GM19043 (cell line): Measurements from ENCODE around the gene TRIO.

Source experiments
- ATAC-seq: cut with Tn5 transposase; IDR thresholded peaks from one replicate; pipeline ENCODE4 v1.9.1; 2021; ENCODE audit warnings: low read depth; ENCODE audit not compliant: unreplicated experiment

Gene TRIO

DNA sequence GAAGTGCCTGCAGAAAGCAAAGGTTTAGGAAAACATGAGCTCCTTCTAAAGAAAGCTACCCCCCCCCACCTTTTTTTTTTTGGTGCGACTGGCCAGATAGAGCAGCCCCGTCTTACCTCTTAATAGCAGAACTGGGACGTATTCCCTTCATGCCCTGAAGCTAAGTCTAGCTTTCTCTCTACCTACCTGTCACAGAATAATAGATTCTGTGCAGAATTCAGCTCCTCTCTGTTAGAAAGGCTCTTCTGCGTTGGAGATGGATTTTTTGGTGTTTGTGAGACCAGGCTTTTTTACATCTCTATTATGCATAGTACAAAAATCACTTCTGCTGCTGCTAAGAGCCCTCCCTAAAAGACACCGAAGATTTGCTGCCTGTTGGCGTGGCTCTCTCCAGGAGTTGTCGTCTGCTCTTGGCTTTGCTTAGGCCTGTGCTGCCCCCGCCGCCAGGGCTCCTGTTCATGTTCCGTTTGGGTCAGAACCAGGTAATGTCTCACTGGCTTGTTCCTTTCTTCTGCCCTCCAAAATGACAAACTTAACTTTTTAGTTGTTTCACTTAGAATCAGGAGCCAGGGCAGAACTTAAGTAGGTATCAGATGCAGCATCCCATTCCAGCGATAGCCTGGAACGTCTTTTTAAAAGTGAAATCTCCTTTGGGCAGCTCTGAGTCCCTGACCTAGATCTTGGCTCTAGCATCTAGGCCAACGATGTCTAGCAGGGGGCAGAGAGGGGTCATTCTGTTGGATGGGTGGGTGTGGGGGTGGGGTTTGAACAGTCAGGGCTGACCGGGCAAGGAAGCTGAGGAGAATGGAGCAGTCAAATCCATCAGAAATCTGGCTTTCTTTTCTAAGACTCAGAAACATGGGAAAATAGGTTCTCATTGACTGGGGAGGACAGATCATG lies 2.5 kb downstream of the TRIO start:
- no peak for ATAC-seq

GRCh38 chr5:14146725-14147124 lies 3.6 kb downstream of the TRIO start:
- no peak for ATAC-seq

- no peak for ATAC-seq
These were observed 4.1 kb downstream of the TRIO start for GRCh38 chr5:14147210-14147609.

DNA sequence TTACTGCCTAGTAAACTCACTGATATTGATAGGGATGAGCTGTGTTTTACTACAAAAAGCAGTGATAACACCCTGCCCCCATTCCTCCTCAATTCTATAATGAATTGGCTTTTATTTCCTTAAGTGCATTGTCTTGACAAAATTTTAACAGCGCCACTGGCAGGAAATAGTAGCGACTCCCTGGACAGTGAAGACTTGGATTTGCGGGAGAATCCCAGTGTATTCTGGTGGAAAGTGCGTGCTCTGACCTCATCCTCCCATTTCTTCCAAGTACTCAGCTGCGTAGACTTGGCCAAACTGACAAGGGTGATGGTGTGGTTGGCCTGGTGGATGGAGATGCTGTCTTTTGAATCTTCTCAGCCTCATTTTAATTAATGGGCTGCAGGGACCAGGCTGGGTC lies 5.3 kb downstream of the TRIO start:
- ATAC-seq, result no peak

- ATAC-seq, result peak; percentile 28
These were observed 5.9 kb downstream of the TRIO start for GRCh38 chr5:14148890-14149671.

DNA sequence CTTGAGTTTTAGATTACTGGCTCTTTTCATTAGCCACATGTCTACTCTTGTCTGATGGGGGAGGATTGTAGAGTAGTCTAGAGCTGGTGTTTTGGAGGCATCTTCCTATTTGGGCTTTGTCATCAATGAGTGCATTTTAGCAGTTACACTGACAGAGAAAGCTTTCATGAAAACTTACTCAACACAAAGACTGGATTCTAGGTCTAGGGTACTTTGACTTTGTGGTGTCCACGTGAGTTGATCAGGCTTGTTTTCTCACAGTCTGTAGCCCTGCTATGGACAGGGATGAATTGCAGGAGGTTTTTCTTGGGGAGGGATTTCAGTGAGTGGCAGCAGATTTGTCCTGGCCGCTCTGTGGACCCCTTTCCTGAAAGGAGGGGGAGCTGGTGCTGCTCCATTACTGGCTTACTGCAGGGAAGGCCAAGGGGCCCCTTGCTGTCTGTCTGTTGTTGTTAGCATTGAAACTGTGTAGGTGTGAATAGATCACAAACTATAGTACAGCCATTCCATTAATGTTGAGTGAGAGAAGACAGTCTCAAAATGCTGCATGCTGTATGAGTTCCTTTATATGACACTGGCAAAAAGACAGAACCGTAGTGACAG lies 6.6 kb downstream of the TRIO start:
- peak; percentile 3 for ATAC-seq

GRCh38 chr5:14151416-14151815 lies 8.3 kb downstream of the TRIO start:
- no peak for ATAC-seq

GRCh38 chr5:14153071-14153864 lies 10.1 kb downstream of the TRIO start:
- ATAC-seq, result no peak

GRCh38 chr5:14153932-14154731 lies 11.0 kb downstream of the TRIO start:
- peak; percentile 26 for ATAC-seq

DNA sequence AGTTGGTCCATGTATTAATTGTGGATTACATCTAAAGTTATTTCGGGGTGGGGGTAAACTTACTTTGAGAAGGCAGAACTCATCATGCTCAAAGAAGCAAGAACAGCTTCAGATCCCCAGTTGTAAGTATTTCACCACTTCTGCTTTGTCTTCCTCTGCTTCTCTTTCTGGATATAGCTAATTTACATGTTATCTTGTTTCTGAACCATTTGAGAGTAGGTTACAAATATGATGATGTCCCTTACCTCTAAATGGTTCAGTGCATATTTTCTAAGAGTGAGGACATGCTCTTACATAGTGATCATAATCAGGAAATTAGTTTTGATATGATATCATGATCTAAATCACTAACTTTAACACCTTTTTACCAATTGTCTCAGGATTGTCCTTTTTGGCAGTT lies 11.9 kb downstream of the TRIO start:
- ATAC-seq, result peak; percentile 68

GRCh38 chr5:14155739-14156138 lies 12.6 kb downstream of the TRIO start:
- no peak for ATAC-seq

GRCh38 chr5:14156290-14156649 lies 13.1 kb downstream of the TRIO start:
- ATAC-seq, result no peak

DNA sequence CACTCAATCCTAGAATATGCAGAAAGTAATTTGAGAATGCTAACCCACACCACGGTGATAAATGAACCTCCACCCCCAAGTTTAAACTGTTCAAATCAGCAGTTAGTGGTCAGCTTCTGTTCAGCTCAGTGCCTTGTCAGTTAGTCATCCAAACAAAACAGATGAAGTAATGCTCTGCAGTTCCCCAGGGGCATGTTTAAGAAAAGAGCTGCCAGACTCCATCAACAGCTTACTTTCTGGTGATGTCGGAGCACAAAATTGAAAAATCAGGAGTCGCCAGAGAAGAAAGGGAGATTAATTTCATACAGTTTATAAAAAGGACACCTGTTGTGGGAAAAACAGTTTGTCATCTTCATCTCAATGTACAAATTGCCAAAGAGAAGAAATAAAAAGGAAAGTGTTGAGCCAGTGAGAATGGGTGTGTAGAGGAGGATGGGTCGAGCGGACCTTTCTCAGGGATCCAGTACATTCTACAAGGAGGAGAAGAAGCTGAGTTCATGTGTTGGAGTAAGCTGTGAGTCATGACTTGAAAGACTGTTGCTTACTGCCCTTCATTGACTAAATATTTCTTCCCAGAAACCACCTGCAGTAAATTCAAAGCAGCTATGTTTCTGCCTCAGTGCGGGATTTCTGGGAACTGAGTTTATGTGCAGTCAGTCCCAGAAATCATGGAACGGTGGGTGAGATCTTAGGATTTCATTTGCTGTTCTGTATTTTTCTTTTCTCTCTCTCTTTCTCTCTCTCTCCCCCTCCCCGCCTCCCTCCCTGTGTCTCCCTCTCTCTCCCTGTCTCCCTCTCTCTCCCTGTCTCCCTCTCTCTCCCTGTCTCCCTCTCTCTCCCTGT lies 13.7 kb downstream of the TRIO start:
- ATAC-seq, result peak; percentile 60

GRCh38 chr5:14157493-14157782 lies 14.3 kb downstream of the TRIO start:
- no peak for ATAC-seq

- ATAC-seq, result no peak
These were observed 15.9 kb downstream of the TRIO start for GRCh38 chr5:14158890-14159666.

- no peak for ATAC-seq
These were observed 18.8 kb downstream of the TRIO start for GRCh38 chr5:14161825-14162556.
